A673 (cell line): Measurements from ENCODE around the gene DYNLRB2. TPM values are rescaled to one million over a fixed set of nuclear protein-coding genes. Genes with fewer than 3 reads are reported as not detected.

Experiments
- BruUV-seq: library from RNA; stranded (reverse); fragments of 400-500 nt; replicated peaks from 2 replicates; lab custom pipeline; 2021; lab: Mats Ljungman, UMichigan
- CTCF ChIA-PET: fragments of 300-600 bp; sonication (Branson Sonifier 250); formaldehyde crosslinking; loops from one replicate; lab custom pipeline; 2022; ENCODE audit warnings: antibody characterized with exemption; lab: Charles Lee
- POLR2A ChIA-PET: fragments of 300-600 bp; sonication (Branson Sonifier 250); formaldehyde crosslinking; loops from one replicate; lab custom pipeline; 2022; ENCODE audit warnings: antibody characterized with exemption; ENCODE audit not compliant: low non-redundant PET; lab: Charles Lee
- DNase-seq: peaks from one replicate; pipeline ENCODE4 v3.0.0-alpha.2; 2015; ENCODE audit warnings: low spot score
- H3K27ac ChIP-seq: fragments of 200-600 bp; sonication (generic); 2 replicates; pipeline ENCODE4 v1.5.1; 2016; ENCODE audit warnings: mixed run types, low read depth, mild to moderate bottlenecking, mixed read lengths, antibody characterized with exemption, low read length; ENCODE audit not compliant: poor library complexity, severe bottlenecking
- H3K27me3 ChIP-seq: fragments of 200-600 bp; sonication (generic); replicated peaks from 2 replicates; pipeline ENCODE4 v1.6.1; 2017; ENCODE audit warnings: mixed run types, low read depth, mild to moderate bottlenecking, mixed read lengths, antibody characterized with exemption, low read length; ENCODE audit not compliant: insufficient read depth, poor library complexity
- H3K36me3 ChIP-seq: fragments of 200-600 bp; sonication (generic); 2 replicates; pipeline ENCODE4 v1.6.1; 2016; ENCODE audit warnings: mixed run types, mild to moderate bottlenecking, mixed read lengths, antibody characterized with exemption, low read length; ENCODE audit not compliant: insufficient read depth, poor library complexity, severe bottlenecking
- H3K4me1 ChIP-seq: fragments of 200-600 bp; sonication (generic); 2 replicates; pipeline ENCODE4 v1.6.1; 2017; ENCODE audit warnings: mixed run types, mild to moderate bottlenecking, mixed read lengths, antibody characterized with exemption, low read length; ENCODE audit not compliant: insufficient read depth, poor library complexity, severe bottlenecking
- H3K4me3 ChIP-seq: fragments of 200-600 bp; sonication (generic); 2 replicates; pipeline ENCODE4 v1.5.1; 2016; ENCODE audit warnings: low read depth, mixed run types, mild to moderate bottlenecking, mixed read lengths, low read length; ENCODE audit not compliant: poor library complexity, severe bottlenecking
- H3K9me3 ChIP-seq: fragments of 200-600 bp; sonication (generic); 2 replicates; pipeline ENCODE4 v1.6.1; 2016; ENCODE audit warnings: mixed run types, low read depth, mild to moderate bottlenecking, mixed read lengths, antibody characterized with exemption, low read length; ENCODE audit not compliant: poor library complexity, severe bottlenecking
- CTCF ChIP-seq: fragments of 300-800, 200-600 bp; sonication (generic); conservative IDR thresholded peaks from 2 replicates; pipeline ENCODE4 v1.5.1; 2017; ENCODE audit warnings: low read depth, mild to moderate bottlenecking, antibody characterized with exemption, low read length, moderate library complexity, mixed read lengths
- EZH2 ChIP-seq: fragments of 200-600 bp; sonication (generic); IDR thresholded peaks from 2 replicates; pipeline ENCODE4 v1.6.1; 2017; ENCODE audit warnings: borderline replicate concordance, low read depth, mild to moderate bottlenecking, mixed read lengths, antibody characterized with exemption, low read length; ENCODE audit not compliant: poor library complexity, severe bottlenecking
- intact Hi-C: fragments of 100-400 bp; cut with micrococcal nuclease; formaldehyde crosslinking; loops from one replicate; pipeline ENCODE4 v1.10.0; 2022; ENCODE audit not compliant: unreplicated experiment
- total RNA-seq: library from RNA; stranded (reverse); gene quantifications from 2 replicates; pipeline ENCODE4 v1.2.3, GENCODE V29; 2021

DYNLRB2 gene
- total RNA-seq, 1 experiment from 2014 or later, result not detected

DNA sequence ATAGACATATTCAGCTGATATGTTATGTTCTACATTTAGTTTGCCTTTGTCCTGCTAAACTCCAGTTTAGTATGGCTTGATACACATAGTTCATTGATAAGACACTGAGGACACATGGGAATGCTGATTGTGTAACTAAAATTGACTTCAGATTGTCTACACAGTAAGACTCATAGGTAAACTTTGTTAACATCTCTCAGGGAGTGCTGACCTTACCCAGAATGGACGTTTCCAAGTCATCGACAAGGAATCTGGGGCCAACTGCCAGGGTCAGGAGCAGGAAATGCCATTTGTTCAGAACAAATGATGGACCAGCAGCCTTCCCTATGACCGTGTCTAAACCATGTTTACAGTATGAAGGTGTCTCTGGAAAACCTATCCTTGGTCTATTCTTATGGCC, 58.7 kb downstream of the DYNLRB2 start:
- no peak overlapping the region for H3K27ac ChIP-seq
- no peaks in the 10 kb centered on the region for H3K27me3 ChIP-seq

More for the DNA sequence above, 58.7 kb downstream of the DYNLRB2 start:
- DNase-seq, result no peak
- no TSS peak for BruUV-seq
- Histone ChIP-seq H3K4me1 (no peaks in the 10 kb centered on the region), H3K36me3 (no peaks in the 10 kb centered on the region), H3K4me3 (no peak overlapping the region), H3K9me3 (no peaks in the 10 kb centered on the region)
- intact Hi-C loops, result no loop called here
- no peak for TF ChIP-seq CTCF
- TF ChIP-seq EZH2, result no peak
- POLR2A ChIA-PET, result no interaction called here
- CTCF ChIA-PET, result interaction anchor here (0.6 kb wide), 1 partner anchor 249 kb away, joined by 3 read pairs; no protein-coding TSS in a partner anchor
